Testis (tissue), 3 donors: Measurements from ENCODE around the gene ZBTB20. TPM values are rescaled to one million over a fixed set of nuclear protein-coding genes. Genes with fewer than 3 reads are reported as not detected.

ENCODE experiments used
- DNase-seq: peaks from one replicate; pipeline ENCODE4 v3.0.0-alpha.2; 2019
- H3K27ac ChIP-seq, 2 donors: fragments of 200-600 bp; sonication (generic); one replicate each; pipeline ENCODE4 v1.5.1; 2019
- H3K27me3 ChIP-seq: fragments of 200-600 bp; sonication (generic); one replicate; pipeline ENCODE4 v1.5.1; 2019
- H3K36me3 ChIP-seq: fragments of 200-600 bp; sonication (generic); one replicate; pipeline ENCODE4 v1.5.1; 2017; ENCODE audit warnings: low read depth; ENCODE audit errors: missing control alignments
- H3K4me1 ChIP-seq: fragments of 200-600 bp; sonication (generic); one replicate; pipeline ENCODE4 v1.5.1; 2019
- H3K4me3 ChIP-seq, 2 donors: fragments of 200-600 bp; sonication (generic); one replicate each; pipeline ENCODE4 v1.5.1; 2017 to 2019
- H3K9me3 ChIP-seq: fragments of 200-600 bp; sonication (generic); one replicate; pipeline ENCODE4 v1.5.1; 2017
- POLR2A ChIP-seq: fragments of 450-650 bp; IDR thresholded peaks from one replicate; pipeline ENCODE4 v1.6.1; 2017; ENCODE audit warnings: antibody characterized with exemption, mild to moderate bottlenecking, moderate library complexity
- WGBS, 2 donors: methylation state at CpG; one replicate each; pipeline ENCODE4 v1.1.5; 2018; 5-methylcytosine and 5-hydroxymethylcytosine counted together
- intact Hi-C: fragments of 100-400 bp; cut with DNase I; formaldehyde crosslinking; loops from one replicate; pipeline ENCODE4 v1.15.1; 2023; ENCODE audit warnings: low total_unique reads
- polyA plus RNA-seq: library from polyadenylated mRNA; stranded (reverse); fragments of 350-450 nt; fragmentation: Illumina TruSeq; extraction: RNeasy Lipid Tissue Mini Kit (QIAGEN cat#74804); gene quantifications from one replicate; pipeline ENCODE4 v1.2.3, GENCODE V29; 2014; ENCODE audit warnings: low read depth, low replicate concordance; ENCODE audit not compliant: insufficient read depth
- total RNA-seq, 2 donors: library from RNA; depleted of rRNA; stranded (reverse); fragments of >200 nt; gene quantifications; one replicate each; pipeline ENCODE4 v1.2.3, GENCODE V29; 2016
- TF ChIP-seq, protein P1 (sequence below), 3 experiments: fragments of 450-650 bp in 2 of 3; fragments of 200-600 bp in 1 of 3; sonication (generic) in 1 of 3; IDR thresholded peaks; one replicate each; pipeline ENCODE4 v1.5.1; 2016 to 2019; ENCODE audit warnings: antibody characterized with exemption in 3 of 3, mild to moderate bottlenecking in 2 of 3, moderate library complexity in 1 of 3

ZBTB20 gene
- total and polyA plus RNA-seq, 3 donors from 2014 or later, result 36.8 to 179 (median 126) TPM

DNA sequence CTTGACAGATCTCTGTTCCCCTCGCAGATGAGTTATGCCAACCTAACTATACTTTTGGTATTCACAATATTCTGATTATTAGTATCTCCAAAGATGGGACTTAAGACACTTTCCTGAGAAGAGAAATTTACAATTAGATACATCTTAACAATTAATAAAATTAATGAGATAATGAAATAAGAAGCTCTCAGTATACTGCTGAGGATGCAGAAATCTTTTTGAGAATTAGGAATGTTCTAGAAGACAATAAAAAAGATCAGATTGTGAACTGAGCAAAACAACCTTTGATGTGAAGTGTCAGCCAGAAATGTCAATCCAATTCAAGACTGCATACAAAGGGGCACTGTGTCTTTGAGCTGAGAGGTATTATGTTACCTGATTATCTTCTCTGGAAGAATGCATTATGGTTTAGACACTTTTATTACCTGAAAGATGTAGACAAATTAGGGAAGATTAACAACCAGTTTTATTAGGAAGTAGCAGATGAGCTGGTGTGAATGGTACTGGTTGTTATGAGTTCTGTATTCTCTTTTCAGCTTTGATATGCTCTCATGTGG, 590.4 kb downstream of the ZBTB20 start:
- H3K36me3 ChIP-seq, result no peaks in the 10 kb centered on the region
- TF ChIP-seq, protein P1, sequence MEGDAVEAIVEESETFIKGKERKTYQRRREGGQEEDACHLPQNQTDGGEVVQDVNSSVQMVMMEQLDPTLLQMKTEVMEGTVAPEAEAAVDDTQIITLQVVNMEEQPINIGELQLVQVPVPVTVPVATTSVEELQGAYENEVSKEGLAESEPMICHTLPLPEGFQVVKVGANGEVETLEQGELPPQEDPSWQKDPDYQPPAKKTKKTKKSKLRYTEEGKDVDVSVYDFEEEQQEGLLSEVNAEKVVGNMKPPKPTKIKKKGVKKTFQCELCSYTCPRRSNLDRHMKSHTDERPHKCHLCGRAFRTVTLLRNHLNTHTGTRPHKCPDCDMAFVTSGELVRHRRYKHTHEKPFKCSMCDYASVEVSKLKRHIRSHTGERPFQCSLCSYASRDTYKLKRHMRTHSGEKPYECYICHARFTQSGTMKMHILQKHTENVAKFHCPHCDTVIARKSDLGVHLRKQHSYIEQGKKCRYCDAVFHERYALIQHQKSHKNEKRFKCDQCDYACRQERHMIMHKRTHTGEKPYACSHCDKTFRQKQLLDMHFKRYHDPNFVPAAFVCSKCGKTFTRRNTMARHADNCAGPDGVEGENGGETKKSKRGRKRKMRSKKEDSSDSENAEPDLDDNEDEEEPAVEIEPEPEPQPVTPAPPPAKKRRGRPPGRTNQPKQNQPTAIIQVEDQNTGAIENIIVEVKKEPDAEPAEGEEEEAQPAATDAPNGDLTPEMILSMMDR (IDR thresholded peaks at IDR 0.05), result no peak
- TF ChIP-seq POLR2A, result no peak
- intact Hi-C loops, result no loop called here
- WGBS, 2 donors, result 90 to 93% methylated on average over 1 of the region's 1 CpG
- no peak for DNase-seq
- no peak overlapping the region for H3K27ac ChIP-seq
- no peaks in the 10 kb centered on the region for H3K9me3 ChIP-seq
- no peaks in the 10 kb centered on the region for H3K27me3 ChIP-seq
- H3K4me3 ChIP-seq, result no peak overlapping the region
- H3K4me1 ChIP-seq, result no peaks in the 10 kb centered on the region

DNA sequence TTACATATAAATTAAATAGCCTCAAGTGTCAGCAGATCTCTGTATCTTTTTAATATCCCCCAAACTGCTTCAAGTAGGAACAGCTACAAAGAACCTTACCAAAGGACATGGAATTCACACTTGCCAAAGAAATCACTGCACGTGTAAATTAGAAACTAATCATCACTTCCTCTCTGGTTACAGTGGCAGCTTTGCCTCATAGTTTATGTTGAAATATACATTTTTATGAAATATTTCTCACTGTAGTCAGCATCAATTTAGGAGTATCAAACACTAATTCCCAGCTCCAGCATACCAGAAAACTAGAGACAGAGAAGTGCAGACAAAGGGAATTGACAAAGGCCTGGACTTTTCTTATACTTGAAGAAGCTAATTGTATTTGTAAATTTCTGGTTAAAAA, 592.4 kb downstream of the ZBTB20 start:
- WGBS, 2 donors, result 75 to 88% methylated on average over 1 of the region's 1 CpG
- no peak for DNase-seq
- Histone ChIP-seq H3K4me3 (no peak overlapping the region), H3K27me3 (no peaks in the 10 kb centered on the region), H3K9me3 (no peaks in the 10 kb centered on the region), H3K36me3 (no peaks in the 10 kb centered on the region), H3K27ac (no peak overlapping the region), H3K4me1 (no peaks in the 10 kb centered on the region)
- intact Hi-C loops, result no loop called here
- TF ChIP-seq, protein P1 (IDR thresholded peaks at IDR 0.05), result no peak
- TF ChIP-seq POLR2A, result no peak

DNA sequence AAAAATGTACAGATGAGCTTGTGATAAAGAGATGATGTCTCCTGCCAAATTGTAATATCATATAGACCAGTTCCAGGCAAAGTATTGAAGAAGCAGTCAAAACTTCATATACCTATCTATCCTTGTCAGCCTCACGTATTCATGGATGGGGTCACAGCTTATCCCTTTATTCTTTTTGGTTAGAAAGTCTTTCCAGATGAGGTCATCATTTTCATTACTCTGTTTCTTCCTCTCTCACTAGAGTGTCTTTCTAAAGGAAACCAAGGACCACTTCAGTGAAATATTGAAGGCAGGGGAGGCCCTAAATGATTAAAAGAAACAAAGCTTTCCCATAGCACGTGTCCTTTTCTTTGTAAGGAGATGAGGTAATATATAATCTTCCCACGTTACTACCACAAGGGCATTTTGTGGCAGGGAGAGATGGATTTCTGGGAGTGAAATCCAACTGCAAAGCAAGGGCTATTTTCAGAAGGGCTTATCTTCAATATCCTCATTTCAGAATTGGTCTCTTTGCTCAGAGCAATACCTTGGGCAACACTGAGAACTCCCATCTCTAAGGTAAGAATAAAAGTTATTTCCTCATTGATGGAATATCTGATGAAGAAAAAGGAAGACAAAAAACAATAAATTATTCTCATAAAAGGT, 593.0 kb downstream of the ZBTB20 start:
- Histone ChIP-seq H3K27me3 (no peaks in the 10 kb centered on the region), H3K4me3 (no peak overlapping the region), H3K9me3 (no peaks in the 10 kb centered on the region), H3K36me3 (no peaks in the 10 kb centered on the region), H3K27ac (no peak overlapping the region), H3K4me1 (no peaks in the 10 kb centered on the region)
- WGBS, 2 donors, result 66 to 70% methylated on average over 3 of the region's 3 CpGs
- TF ChIP-seq POLR2A, result no peak
- intact Hi-C loops, result no loop called here
- DNase-seq, result no peak

DNA sequence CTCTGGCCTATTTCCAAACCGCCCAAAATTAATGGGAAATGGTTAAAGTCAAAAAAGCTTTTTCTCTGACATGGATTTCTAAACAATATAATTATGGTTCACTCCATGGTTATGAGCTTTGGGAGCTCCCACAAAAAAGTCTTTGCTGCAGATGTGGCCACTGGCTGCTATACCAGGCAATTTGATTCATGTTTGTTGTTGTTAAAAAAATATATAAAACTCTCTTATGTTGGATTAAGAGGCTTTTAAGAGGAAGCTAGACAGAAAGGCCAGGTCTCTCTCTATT, 594.6 kb downstream of the ZBTB20 start:
- H3K4me1 ChIP-seq, result no peaks in the 10 kb centered on the region
- no peak overlapping the region for H3K27ac ChIP-seq
- DNase-seq, result no peak
- no peak overlapping the region for H3K4me3 ChIP-seq
- intact Hi-C loops, result no loop called here
- H3K27me3 ChIP-seq, result no peaks in the 10 kb centered on the region
- H3K9me3 ChIP-seq, result no peaks in the 10 kb centered on the region
- 91 to 93% methylated on average over 1 of the region's 1 CpG for WGBS, 2 donors
- H3K36me3 ChIP-seq, result no peaks in the 10 kb centered on the region
- TF ChIP-seq, protein P1 (IDR thresholded peaks at IDR 0.05), result no peak
- no peak for TF ChIP-seq POLR2A

DNA sequence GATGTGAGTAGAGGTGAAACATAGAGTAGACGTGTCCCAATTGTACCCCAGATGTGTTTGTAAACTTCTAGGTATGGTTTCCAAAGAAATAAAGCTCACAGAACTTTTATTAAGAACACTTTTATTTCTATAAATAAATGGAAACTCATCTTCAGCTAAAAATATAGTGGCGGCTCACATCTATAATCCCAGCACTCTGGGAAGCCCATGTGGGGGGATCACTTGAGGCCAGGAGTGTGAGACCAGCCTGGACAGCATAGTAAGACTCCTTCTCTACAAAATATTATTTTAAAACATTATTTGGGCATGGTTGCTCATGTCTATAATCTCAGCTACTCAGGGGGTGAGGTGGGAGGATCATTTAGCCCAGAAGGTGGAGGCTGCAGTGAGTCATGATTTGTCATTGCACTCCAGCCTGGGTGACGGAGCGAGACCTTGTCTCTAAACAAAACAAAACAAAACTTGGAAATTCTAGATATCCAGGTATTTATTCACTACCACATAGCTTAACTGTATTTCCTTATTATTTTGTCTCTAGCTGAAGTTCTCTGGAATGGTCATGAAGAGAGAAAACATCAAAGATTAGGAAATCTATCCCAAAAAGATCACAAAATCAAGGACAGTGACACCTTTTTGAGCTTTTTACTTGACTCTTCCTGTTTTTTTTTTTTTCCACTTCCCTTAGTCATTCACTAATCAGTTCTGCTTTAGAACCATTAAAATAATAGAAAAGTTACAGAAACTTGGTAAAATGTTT, 595.1 kb downstream of the ZBTB20 start:
- Histone ChIP-seq H3K9me3 (no peaks in the 10 kb centered on the region), H3K27ac (no peak overlapping the region), H3K36me3 (no peaks in the 10 kb centered on the region), H3K4me1 (no peaks in the 10 kb centered on the region), H3K4me3 (no peak overlapping the region), H3K27me3 (no peaks in the 10 kb centered on the region)
- WGBS, 2 donors, result 87% methylated on average over 4 of the region's 4 CpGs
- TF ChIP-seq POLR2A, result no peak
- TF ChIP-seq, protein P1 (IDR thresholded peaks at IDR 0.05), result no peak
- intact Hi-C loops, result no loop called here
- DNase-seq, result no peak
